ENCODE data around the gene CPSF4.
"Not testable (repeated sequence)": the region's sequence is repeated elsewhere in the genome, so short reads cannot be mapped to it uniquely, and the experiment has no call there.

The CPSF4 gene

GRCh38 chr7:99493823-99494222, 55.1 kb downstream of the CPSF4 start:
- no peak for TF ChIP-seq CTCF (IDR thresholded peaks at IDR 0.05; ENCODE audit: control insufficient read depth, insufficient read depth, low read depth, low read length, missing control alignments)
- no peak overlapping the region for H3K4me3 ChIP-seq (ENCODE audit: control insufficient read depth, low read depth, low read length)
- DNase-seq (ENCODE audit: low read depth), result no peak

GRCh38 chr7:99497766-99498545, 59.2 kb downstream of the CPSF4 start:
- TF ChIP-seq CTCF (IDR thresholded peaks at IDR 0.05; ENCODE audit: control insufficient read depth, insufficient read depth, low read depth, low read length, missing control alignments), result no peak
- no peak for DNase-seq (ENCODE audit: low read depth)
- peak overlapping the region; percentile 70 for H3K4me3 ChIP-seq (ENCODE audit: control insufficient read depth, low read depth, low read length)

- H3K4me3 ChIP-seq (ENCODE audit: control insufficient read depth, low read depth, low read length), result peak overlapping the region; percentile 70
- no peak for DNase-seq (ENCODE audit: low read depth)
- no peak for TF ChIP-seq CTCF (IDR thresholded peaks at IDR 0.05; ENCODE audit: control insufficient read depth, insufficient read depth, low read depth, low read length, missing control alignments)
Observed at GRCh38 chr7:99498546-99498944, 59.8 kb downstream of the CPSF4 start.

GRCh38 chr7:99499371-99499720, 60.6 kb downstream of the CPSF4 start:
- no peak for DNase-seq (ENCODE audit: low read depth)
- TF ChIP-seq CTCF (IDR thresholded peaks at IDR 0.05; ENCODE audit: control insufficient read depth, insufficient read depth, low read depth, low read length, missing control alignments), result no peak
- peak overlapping the region; percentile 70 for H3K4me3 ChIP-seq (ENCODE audit: control insufficient read depth, low read depth, low read length)

- DNase-seq (ENCODE audit: low read depth), result peak; percentile 44
- peak within 1 kb of the TSS; percentile 70 for H3K4me3 ChIP-seq (ENCODE audit: control insufficient read depth, low read depth, low read length)
- TF ChIP-seq CTCF (IDR thresholded peaks at IDR 0.05; ENCODE audit: control insufficient read depth, insufficient read depth, low read depth, low read length, missing control alignments), result no peak
Observed at GRCh38 chr7:99499721-99500636, 61.2 kb downstream of the CPSF4 start, which contains the start of gene ZNF394. Gene ZNF394 (minus strand): TSS chr7:99500281. CDS start chr7:99500093, 188 bp downstream.

GRCh38 chr7:99500637-99501009, 61.9 kb downstream of the CPSF4 start:
- no peak for DNase-seq (ENCODE audit: low read depth)
- peak overlapping the region; percentile 70 for H3K4me3 ChIP-seq (ENCODE audit: control insufficient read depth, low read depth, low read length)
- TF ChIP-seq CTCF (IDR thresholded peaks at IDR 0.05; ENCODE audit: control insufficient read depth, insufficient read depth, low read depth, low read length, missing control alignments), result no peak

- not testable (repeated sequence) for H3K4me3 ChIP-seq (ENCODE audit: control insufficient read depth, low read depth, low read length); DNase-seq (ENCODE audit: low read depth)
Observed at GRCh38 chr7:99501236-99501635, 62.5 kb downstream of the CPSF4 start.

All from AG09309 (cell line).